K562 (cell line): Measurements from ENCODE around the gene UFC1. TPM values are rescaled to one million over a fixed set of nuclear protein-coding genes. Genes with fewer than 3 reads are reported as not detected.

Experiments used
- ADNP ChIP-seq: fragments of 200-800 bp; sonication (Bioruptor generic); IDR thresholded peaks from 2 replicates; pipeline ENCODE4 v1.6.1; 2016; ENCODE audit warnings: missing genetic modification characterization, missing compliant biosample characterization
- CCAR2 ChIP-seq: fragments of 200-400 bp; formaldehyde crosslinking; IDR thresholded peaks from 2 replicates; pipeline ENCODE4 v1.6.1; 2017; ENCODE audit warnings: mild to moderate bottlenecking, low read depth, low read length
- ILK ChIP-seq: fragments of 450-650 bp; IDR thresholded peaks from 2 replicates; pipeline ENCODE4 v1.6.1; 2016; ENCODE audit warnings: missing genetic modification characterization, low read depth, mild to moderate bottlenecking, missing compliant biosample characterization, moderate library complexity, borderline replicate concordance
- NCOA2 ChIP-seq, 2 experiments: fragments of 450-650 bp; IDR thresholded peaks; 2 replicates each; pipeline ENCODE4 v1.6.1; 2018; ENCODE audit warnings: mild to moderate bottlenecking in 2 of 2, moderate library complexity in 1 of 2; ENCODE audit not compliant: partially characterized antibody in 2 of 2
- RREB1 ChIP-seq: fragments of 250-450 bp; sonication (Bioruptor Pico); IDR thresholded peaks from 2 replicates; pipeline ENCODE4 v1.4.0; 2020
- SIRT6 ChIP-seq: IDR thresholded peaks from one replicate; pipeline ENCODE4 v1.6.1; 2012; ENCODE audit warnings: low read depth, mild to moderate bottlenecking, control low read depth, inconsistent platforms, low read length, moderate library complexity
- THRB ChIP-seq: fragments of 450-650 bp; formaldehyde crosslinking; conservative IDR thresholded peaks from 2 replicates; pipeline ENCODE4 v1.4.0; 2022; ENCODE audit warnings: mild to moderate bottlenecking, missing genetic modification characterization
- ZNF253 ChIP-seq: fragments of 250-450 bp; sonication (Bioruptor Pico); conservative IDR thresholded peaks from 2 replicates; pipeline ENCODE4 v1.6.1; 2021; ENCODE audit warnings: mild to moderate bottlenecking
- ZNF584 ChIP-seq: fragments of 200-800 bp; sonication (Bioruptor generic); IDR thresholded peaks from 2 replicates; pipeline ENCODE4 v1.6.1; 2016; ENCODE audit warnings: low read depth, mild to moderate bottlenecking, missing genetic modification characterization, missing compliant biosample characterization
- ZNF695 ChIP-seq: fragments of 450-650 bp; formaldehyde crosslinking; IDR thresholded peaks from 2 replicates; pipeline ENCODE4 v1.4.0; 2020; ENCODE audit warnings: mild to moderate bottlenecking, moderate library complexity
- polyA plus RNA-seq, 8 experiments: library from polyadenylated mRNA; depleted of rRNA in 4 of 8; stranded (reverse) in 5 of 8; unstranded in 3 of 8; fragments of >200 nt; fragmentation: Nextera tagmentation in 2 of 8; fragmentation: Illumina TruSeq in 1 of 8; extraction: Ambion mirVana in 2 of 8; extraction: Trizol in 1 of 8; gene quantifications; 2 replicates each; pipeline versions ENCODE4 v1.2.1 to v1.2.3, GENCODE V29; 2011 to 2014; ENCODE audit warnings: inconsistent platforms in 1 of 8, missing spikeins in 1 of 8
- total RNA-seq, 7 experiments: library from RNA; depleted of rRNA in 6 of 7; stranded (reverse); fragments of >200 nt in 6 of 7; fragmentation: Illumina TruSeq in 2 of 7; extraction: Trizol in 2 of 7; gene quantifications; 2 replicates each; pipeline versions ENCODE4 v1.2.1 to v1.2.3, GENCODE V29; 2011 to 2021; ENCODE audit warnings: low replicate concordance in 1 of 7
- TF ChIP-seq, protein P1 (sequence below), 2 experiments: fragments of 450-650 bp; formaldehyde crosslinking in 1 of 2; IDR thresholded peaks; 2 replicates each; pipeline versions ENCODE4 v1.4.0 to v1.6.1; 2014 to 2020; ENCODE audit warnings: mild to moderate bottlenecking in 2 of 2, borderline replicate concordance in 1 of 2, low read depth in 1 of 2

Gene UFC1
- total and polyA plus RNA-seq, 9 of the 15 experiments (the other 6 are each of a cell fraction or from before 2014, with no cell fraction given): 92.8 to 220 (median 161) TPM

GRCh38 chr1:161119092-161119903 is 34.5 kb upstream of the UFC1 start (continued):
- TF ChIP-seq RREB1 (CRISPR knock-in tag) (no peak), ZNF584 (CRISPR knock-in tag) (no peak), ZNF253 (CRISPR knock-in tag) (no peak), SIRT6 (no peak), NCOA2 (IDR thresholded peaks at IDR 0.05; ENCODE audit: partially characterized antibody in 2 of 2) (no peak), CCAR2 (no peak), THRB (CRISPR knock-in tag) (no peak), ZNF695 (no peak), ADNP (no peak), ILK (tag) (no peak)
- TF ChIP-seq, protein P1, sequence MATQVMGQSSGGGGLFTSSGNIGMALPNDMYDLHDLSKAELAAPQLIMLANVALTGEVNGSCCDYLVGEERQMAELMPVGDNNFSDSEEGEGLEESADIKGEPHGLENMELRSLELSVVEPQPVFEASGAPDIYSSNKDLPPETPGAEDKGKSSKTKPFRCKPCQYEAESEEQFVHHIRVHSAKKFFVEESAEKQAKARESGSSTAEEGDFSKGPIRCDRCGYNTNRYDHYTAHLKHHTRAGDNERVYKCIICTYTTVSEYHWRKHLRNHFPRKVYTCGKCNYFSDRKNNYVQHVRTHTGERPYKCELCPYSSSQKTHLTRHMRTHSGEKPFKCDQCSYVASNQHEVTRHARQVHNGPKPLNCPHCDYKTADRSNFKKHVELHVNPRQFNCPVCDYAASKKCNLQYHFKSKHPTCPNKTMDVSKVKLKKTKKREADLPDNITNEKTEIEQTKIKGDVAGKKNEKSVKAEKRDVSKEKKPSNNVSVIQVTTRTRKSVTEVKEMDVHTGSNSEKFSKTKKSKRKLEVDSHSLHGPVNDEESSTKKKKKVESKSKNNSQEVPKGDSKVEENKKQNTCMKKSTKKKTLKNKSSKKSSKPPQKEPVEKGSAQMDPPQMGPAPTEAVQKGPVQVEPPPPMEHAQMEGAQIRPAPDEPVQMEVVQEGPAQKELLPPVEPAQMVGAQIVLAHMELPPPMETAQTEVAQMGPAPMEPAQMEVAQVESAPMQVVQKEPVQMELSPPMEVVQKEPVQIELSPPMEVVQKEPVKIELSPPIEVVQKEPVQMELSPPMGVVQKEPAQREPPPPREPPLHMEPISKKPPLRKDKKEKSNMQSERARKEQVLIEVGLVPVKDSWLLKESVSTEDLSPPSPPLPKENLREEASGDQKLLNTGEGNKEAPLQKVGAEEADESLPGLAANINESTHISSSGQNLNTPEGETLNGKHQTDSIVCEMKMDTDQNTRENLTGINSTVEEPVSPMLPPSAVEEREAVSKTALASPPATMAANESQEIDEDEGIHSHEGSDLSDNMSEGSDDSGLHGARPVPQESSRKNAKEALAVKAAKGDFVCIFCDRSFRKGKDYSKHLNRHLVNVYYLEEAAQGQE (IDR thresholded peaks at IDR 0.05; ENCODE audit: borderline replicate concordance): no peak; the same call in 1 of the 2 replicates
- TF ChIP-seq, protein P1 (CRISPR knock-in tag; IDR thresholded peaks at IDR 0.05; ENCODE audit: low read depth): no peak
